SK-N-SH (cell line): ENCODE results near the gene NOX5. TPM values are rescaled to one million over a fixed set of nuclear protein-coding genes. Genes with fewer than 3 reads are reported as not detected.

ENCODE experiments used
- CTCF ChIA-PET: fragments of 300-600, 350-600 bp; formaldehyde crosslinking; extraction: SDS; loops from one replicate; lab custom pipeline; 2021; lab: Yijun Ruan, JAX
- POLR2A ChIA-PET: fragments of 350-600 bp; sonication (Branson Sonifier 250); formaldehyde crosslinking; extraction: SDS; loops from one replicate; lab custom pipeline; 2020; ENCODE audit warnings: antibody characterized with exemption, inconsistent platforms; lab: Yijun Ruan, JAX
- DNase-seq: peaks from one replicate; pipeline ENCODE4 v3.0.0; 2012
- H2AFZ ChIP-seq: fragments of 200-600 bp; sonication (generic); 2 replicates; pipeline ENCODE4 v1.8.1; 2016; ENCODE audit warnings: antibody characterized with exemption, mild to moderate bottlenecking, low read depth
- H3F3A ChIP-seq: fragments of 200-600 bp; sonication (generic); replicated peaks from 2 replicates; pipeline ENCODE3; 2016; ENCODE audit warnings: antibody characterized with exemption, mild to moderate bottlenecking; ENCODE audit not compliant: insufficient read depth
- H3K27ac ChIP-seq, 2 experiments: fragments of 200-500 bp in 1 of 2; fragments of 200-600 bp in 1 of 2; sonication (Bioruptor generic) in 1 of 2; sonication (generic), shearing (Covaris generic) in 1 of 2; 2 replicates each; pipeline versions ENCODE4 v1.5.1 to v1.6.1; 2014 to 2016; ENCODE audit warnings: low read depth in 2 of 2, inconsistent platforms in 1 of 2, low read length in 1 of 2, mild to moderate bottlenecking in 1 of 2, mixed read lengths in 1 of 2
- H3K27me3 ChIP-seq: fragments of 200-600 bp; sonication (generic), shearing (Covaris generic); 2 replicates; pipeline ENCODE4 v1.6.1; 2016; ENCODE audit warnings: mixed run types; ENCODE audit not compliant: insufficient read depth
- H3K36me3 ChIP-seq, 2 experiments: fragments of 200-500 bp in 1 of 2; fragments of 200-600 bp in 1 of 2; sonication (Bioruptor generic) in 1 of 2; sonication (generic) in 1 of 2; replicated peaks in 1 of 2; 2 replicates each; pipeline versions ENCODE3 to v1.5.1; 2014 to 2016; ENCODE audit warnings: low read length in 1 of 2, mild to moderate bottlenecking in 1 of 2; ENCODE audit not compliant: insufficient read depth in 2 of 2, control insufficient read depth in 1 of 2
- H3K4me1 ChIP-seq, 2 experiments: fragments of 200-500 bp in 1 of 2; fragments of 200-600 bp in 1 of 2; sonication (Bioruptor generic) in 1 of 2; sonication (generic), shearing (Covaris generic) in 1 of 2; 2 replicates each; pipeline versions ENCODE4 v1.5.1 to v1.6.1; 2014 to 2016; ENCODE audit warnings: low read depth in 1 of 2, low read length in 1 of 2, mixed run types in 1 of 2; ENCODE audit not compliant: insufficient read depth in 2 of 2, control insufficient read depth in 1 of 2
- H3K4me2 ChIP-seq: fragments of 200-600 bp; sonication (generic), shearing (Covaris generic); 2 replicates; pipeline ENCODE4 v1.6.1; 2017; ENCODE audit warnings: mixed run types
- H3K4me3 ChIP-seq, 2 experiments: fragments of 200-500 bp in 1 of 2; fragments of 200-600 bp in 1 of 2; sonication (Bioruptor generic) in 1 of 2; sonication (generic), shearing (Covaris generic) in 1 of 2; 2 replicates each; pipeline versions ENCODE4 v1.5.1 to v1.8.1; 2014 to 2016; ENCODE audit warnings: low read depth in 2 of 2, inconsistent platforms in 1 of 2, low read length in 1 of 2, mild to moderate bottlenecking in 1 of 2, mixed read lengths in 1 of 2, moderate library complexity in 1 of 2
- H3K79me2 ChIP-seq: fragments of 200-600 bp; sonication (generic); 2 replicates; pipeline ENCODE4 v1.8.1; 2017; ENCODE audit warnings: mild to moderate bottlenecking; ENCODE audit not compliant: insufficient read depth
- H3K9ac ChIP-seq: fragments of 200-600 bp; sonication (generic); 2 replicates; pipeline ENCODE4 v1.6.1; 2017; ENCODE audit warnings: mixed run types
- H3K9me2 ChIP-seq: fragments of 200-600 bp; sonication (generic); 2 replicates; pipeline ENCODE4 v1.6.1; 2017; ENCODE audit warnings: mixed run types
- H3K9me3 ChIP-seq: fragments of 200-600 bp; sonication (generic); 2 replicates; pipeline ENCODE4 v1.6.1; 2017; ENCODE audit warnings: mixed run types, mild to moderate bottlenecking, moderate library complexity
- H4K20me1 ChIP-seq: fragments of 200-600 bp; sonication (generic); 2 replicates; pipeline ENCODE4 v1.6.1; 2017; ENCODE audit warnings: mild to moderate bottlenecking, mixed run types; ENCODE audit not compliant: insufficient read depth
- CTCF ChIP-seq: fragments of 200-600 bp; sonication (generic); IDR thresholded peaks from 2 replicates; pipeline ENCODE4 v1.6.1; 2017; ENCODE audit warnings: antibody characterized with exemption, mild to moderate bottlenecking, moderate library complexity
- ELF1 ChIP-seq: IDR thresholded peaks from 2 replicates; pipeline ENCODE4 v1.4.0; 2012
- EP300 ChIP-seq, 2 experiments: IDR thresholded peaks; 2 replicates each; pipeline versions ENCODE4 v1.4.0 to v1.6.1; 2012; ENCODE audit warnings: borderline replicate concordance in 1 of 2, low read depth in 1 of 2, low read length in 1 of 2
- EZH2phosphoT487 ChIP-seq: fragments of 200-600 bp; sonication (generic); IDR thresholded peaks from 2 replicates; pipeline ENCODE4 v1.6.1; 2017; ENCODE audit warnings: low read depth, mixed run types, mild to moderate bottlenecking, antibody characterized with exemption, moderate library complexity, borderline replicate concordance
- FOSL2 ChIP-seq: IDR thresholded peaks from 2 replicates; pipeline ENCODE4 v1.4.0; 2012; ENCODE audit warnings: low read depth, mild to moderate bottlenecking, moderate library complexity, borderline replicate concordance
- FOXJ3 ChIP-seq: sonication (generic); formaldehyde crosslinking; IDR thresholded peaks from 2 replicates; pipeline ENCODE4 v1.5.1; 2020; ENCODE audit warnings: mild to moderate bottlenecking, missing genetic modification reagents
- GABPA ChIP-seq: IDR thresholded peaks from 2 replicates; pipeline ENCODE4 v1.4.0; 2012; ENCODE audit warnings: low read depth, mild to moderate bottlenecking
- GATA2 ChIP-seq: sonication (generic); formaldehyde crosslinking; IDR thresholded peaks from 2 replicates; pipeline ENCODE4 v1.5.0; 2020; ENCODE audit warnings: mild to moderate bottlenecking, missing genetic modification reagents
- JUND ChIP-seq: IDR thresholded peaks from 2 replicates; pipeline ENCODE4 v1.4.0; 2012
- MAX ChIP-seq: IDR thresholded peaks from 2 replicates; pipeline ENCODE4 v1.4.0; 2012; ENCODE audit warnings: low read depth
- MEF2A ChIP-seq: IDR thresholded peaks from 2 replicates; pipeline ENCODE4 v1.4.0; 2012; ENCODE audit warnings: low read depth, borderline replicate concordance
- NFIC ChIP-seq: IDR thresholded peaks from 2 replicates; pipeline ENCODE4 v1.4.0; 2012; ENCODE audit warnings: borderline replicate concordance
- NRF1 ChIP-seq: IDR thresholded peaks from 2 replicates; pipeline ENCODE4 v1.6.1; 2012; ENCODE audit warnings: low read depth, mild to moderate bottlenecking, low read length
- PBX3 ChIP-seq: IDR thresholded peaks from 2 replicates; pipeline ENCODE4; 2012
- POLR2AphosphoS5 ChIP-seq: IDR thresholded peaks from 2 replicates; pipeline ENCODE4 v1.6.1; 2012; ENCODE audit warnings: low read depth, low read length
- RAD21 ChIP-seq: IDR thresholded peaks from 2 replicates; pipeline ENCODE4 v1.6.1; 2012; ENCODE audit warnings: mild to moderate bottlenecking, low read length
- RCOR1 ChIP-seq: fragments of 150-350 bp; IDR thresholded peaks from 2 replicates; pipeline ENCODE4 v1.6.1; 2017; ENCODE audit warnings: antibody characterized with exemption, low read length
- RFX5 ChIP-seq: IDR thresholded peaks from 2 replicates; pipeline ENCODE4 v1.6.1; 2012; ENCODE audit warnings: mild to moderate bottlenecking, improper control_type of control experiment, low read length
- SIN3A ChIP-seq: IDR thresholded peaks from 2 replicates; pipeline ENCODE4 v1.6.1; 2012; ENCODE audit warnings: low read depth, mild to moderate bottlenecking, low read length, moderate library complexity, borderline replicate concordance
- SMC3 ChIP-seq: IDR thresholded peaks from 2 replicates; pipeline ENCODE4 v1.6.1; 2012; ENCODE audit warnings: low read depth, low read length, improper control_type of control experiment
- USF2 ChIP-seq: fragments of 150-350 bp; IDR thresholded peaks from 2 replicates; pipeline ENCODE4 v1.6.1; 2017; ENCODE audit warnings: antibody characterized with exemption, low read length, low read depth, borderline replicate concordance
- YY1 ChIP-seq: IDR thresholded peaks from 2 replicates; pipeline ENCODE4 v1.4.0; 2012; ENCODE audit warnings: low read depth, mild to moderate bottlenecking
- ZBTB33 ChIP-seq: IDR thresholded peaks from 2 replicates; pipeline ENCODE4 v1.4.0; 2012; ENCODE audit warnings: low read depth, borderline replicate concordance
- WGBS: methylation state at CpG from one replicate; pipeline ENCODE4 v1.1.6; 2017; ENCODE audit warnings: low lambda C conversion rate; 5-methylcytosine and 5-hydroxymethylcytosine counted together
- polyA plus RNA-seq, 3 experiments: library from polyadenylated mRNA; depleted of rRNA; stranded (reverse); fragments of >200 nt; gene quantifications; 2 replicates each; pipeline ENCODE4 v1.2.3, GENCODE V29; 2012
- TF ChIP-seq, protein P1 (sequence below): IDR thresholded peaks from 2 replicates; pipeline ENCODE4 v1.4.0; 2012; ENCODE audit warnings: low read depth, borderline replicate concordance

The NOX5 gene
- polyA plus RNA-seq, 1 of the 3 experiments (the other 2 are of a cell fraction), result 0.05 TPM

DNA sequence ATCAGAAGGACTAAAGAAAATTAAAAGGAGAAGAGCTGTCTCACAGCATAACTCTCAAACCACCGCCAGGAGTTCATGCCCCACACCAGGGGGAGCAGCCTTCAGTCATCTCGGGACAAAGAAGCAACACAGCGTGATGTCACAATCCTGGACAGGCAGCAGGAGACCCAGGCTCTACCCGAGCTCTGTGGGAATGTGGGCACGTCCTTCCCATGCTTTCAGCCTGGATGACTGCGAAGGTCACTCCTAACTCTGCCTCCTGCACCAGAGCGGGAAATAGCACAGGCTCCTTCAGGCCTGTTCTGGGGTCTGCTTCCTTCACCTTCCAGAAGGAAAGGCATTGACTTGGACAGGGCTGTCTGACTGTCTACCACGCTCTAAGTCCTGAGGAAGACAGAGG is 31.3 kb downstream of the NOX5 start (continued):
- TF ChIP-seq USF2 (no peak), GABPA (no peak), EP300 (IDR thresholded peaks at IDR 0.05; ENCODE audit: borderline replicate concordance in 1 of 2, low read depth in 1 of 2, low read length in 1 of 2) (no peak), NRF1 (no peak), MAX (no peak), SIN3A (no peak), EZH2phosphoT487 (no peak), POLR2AphosphoS5 (no peak), FOSL2 (no peak), ELF1 (no peak), CTCF (no peak)

DNA sequence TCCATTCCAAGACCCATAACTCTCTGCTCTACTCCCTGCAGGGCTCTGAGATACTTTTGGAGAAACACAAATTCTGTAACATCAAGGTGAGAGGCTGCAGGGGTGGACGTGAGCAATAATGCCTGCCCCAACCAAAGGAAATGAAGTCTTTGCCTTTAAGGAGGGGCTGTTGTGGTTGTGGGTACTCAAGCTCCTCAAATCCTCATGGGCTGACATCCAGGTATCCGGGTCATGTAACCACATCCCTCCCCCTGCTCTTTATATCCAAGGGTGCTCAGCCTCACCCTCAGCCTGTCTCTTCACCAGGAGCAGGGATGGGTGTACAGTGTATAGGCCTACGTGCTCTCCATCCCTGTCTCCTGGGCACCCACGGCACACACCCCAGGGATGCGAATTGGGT is 32.3 kb downstream of the NOX5 start:
- TF ChIP-seq SMC3, result no peak
- TF ChIP-seq ZBTB33, result no peak
- TF ChIP-seq RFX5, result no peak
- no peak for TF ChIP-seq PBX3
- TF ChIP-seq FOSL2, result no peak
- TF ChIP-seq JUND, result no peak
- TF ChIP-seq GATA2, result no peak
- no peak for TF ChIP-seq YY1
- TF ChIP-seq RCOR1, result no peak
- TF ChIP-seq, protein P1, sequence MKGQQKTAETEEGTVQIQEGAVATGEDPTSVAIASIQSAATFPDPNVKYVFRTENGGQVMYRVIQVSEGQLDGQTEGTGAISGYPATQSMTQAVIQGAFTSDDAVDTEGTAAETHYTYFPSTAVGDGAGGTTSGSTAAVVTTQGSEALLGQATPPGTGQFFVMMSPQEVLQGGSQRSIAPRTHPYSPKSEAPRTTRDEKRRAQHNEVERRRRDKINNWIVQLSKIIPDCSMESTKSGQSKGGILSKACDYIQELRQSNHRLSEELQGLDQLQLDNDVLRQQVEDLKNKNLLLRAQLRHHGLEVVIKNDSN, result no peak
- TF ChIP-seq FOXJ3 (CRISPR knock-in tag), result no peak
- TF ChIP-seq NRF1, result no peak
- no peak for TF ChIP-seq EP300 (IDR thresholded peaks at IDR 0.05; ENCODE audit: borderline replicate concordance in 1 of 2, low read depth in 1 of 2, low read length in 1 of 2)
- no peak for TF ChIP-seq MEF2A
- no peak for TF ChIP-seq NFIC
- no peak for TF ChIP-seq RAD21
- Histone ChIP-seq H3K27ac (no peak overlapping the region), H4K20me1 (no peaks in the 10 kb centered on the region), H2AFZ (no peak overlapping the region), H3K9me2 (no peaks in the 10 kb centered on the region), H3K4me2 (no peak overlapping the region), H3K79me2 (no peaks in the 10 kb centered on the region), H3K9me3 (no peaks in the 10 kb centered on the region), H3F3A (peaks cover 17% of the 10 kb centered on the region), H3K9ac (no peak overlapping the region), H3K4me3 (no peak overlapping the region), H3K36me3 (no peaks in the 10 kb centered on the region), H3K27me3 (no peaks in the 10 kb centered on the region), H3K4me1 (peaks cover 6 to 9% of the 10 kb centered on the region in 2 experiments; a peak in 3 of 4 replicates)
- WGBS, result 98% methylated on average over 5 of the region's 5 CpGs
- ChIA-PET POLR2A (no interaction called here), CTCF (interaction anchor here (0.9 to 4.0 kb wide), 6 partner anchors 11 to 348 kb away, joined by 3 to 32 read pairs (median 4); no protein-coding TSS in a partner anchor)
- DNase-seq, result no peak
